A204.1 (cell line): ENCODE results near the gene ATP8B3.

Source experiments
- FAIRE-seq: peaks from 2 replicates; lab custom pipeline; 2012; peaks lifted over from hg19 to GRCh38; lab: Jason Lieb, UNC

Gene ATP8B3

GRCh38 chr19:1756264-1756663 lies 55.8 kb downstream of the ATP8B3 start:
- no peak for FAIRE-seq

- no peak for FAIRE-seq
Measured at GRCh38 chr19:1755467-1756171, 56.5 kb downstream of the ATP8B3 start.

- FAIRE-seq: no peak
Measured at GRCh38 chr19:1754636-1755466, 57.2 kb downstream of the ATP8B3 start.

- no peak for FAIRE-seq
Measured at GRCh38 chr19:1754018-1754635, 57.9 kb downstream of the ATP8B3 start.

- no peak for FAIRE-seq
Measured at GRCh38 chr19:1752757-1753728, 59.0 kb downstream of the ATP8B3 start, which contains the start of gene ONECUT3. ONECUT3 (plus strand) TSS chr19:1753506; CDS start chr19:1753663, 157 bp downstream.

GRCh38 chr19:1752009-1752756 lies 59.9 kb downstream of the ATP8B3 start:
- no peak for FAIRE-seq

GRCh38 chr19:1751367-1752008 lies 60.6 kb downstream of the ATP8B3 start:
- FAIRE-seq: no peak

- no peak for FAIRE-seq
Measured at GRCh38 chr19:1750343-1751021, 61.6 kb downstream of the ATP8B3 start.

- no peak for FAIRE-seq
Measured at GRCh38 chr19:1749373-1750342, 62.4 kb downstream of the ATP8B3 start.

GRCh38 chr19:1748873-1749341 lies 63.2 kb downstream of the ATP8B3 start:
- no peak for FAIRE-seq

- FAIRE-seq: no peak
Measured at GRCh38 chr19:1748115-1748872, 63.8 kb downstream of the ATP8B3 start.

GRCh38 chr19:1747285-1748114 lies 64.6 kb downstream of the ATP8B3 start:
- no peak for FAIRE-seq

GRCh38 chr19:1746401-1747284 lies 65.4 kb downstream of the ATP8B3 start:
- FAIRE-seq: no peak

GRCh38 chr19:1745589-1746031 lies 66.5 kb downstream of the ATP8B3 start:
- no peak for FAIRE-seq

GRCh38 chr19:1744822-1745563 lies 67.1 kb downstream of the ATP8B3 start:
- no peak for FAIRE-seq
